K562 (cell line): Measurements from ENCODE around the gene CDC20B.

Experiments
- CAMTA2 ChIP-seq: fragments of 250-450 bp; sonication (Bioruptor Pico); conservative IDR thresholded peaks from 2 replicates; pipeline ENCODE4 v1.5.1; 2022
- ELF4 ChIP-seq: fragments of 450-650 bp; formaldehyde crosslinking; IDR thresholded peaks from 2 replicates; pipeline ENCODE4 v1.4.0; 2022; ENCODE audit warnings: missing genetic modification characterization
- MAFK ChIP-seq: IDR thresholded peaks from 2 replicates; pipeline ENCODE4 v1.6.1; 2011; ENCODE audit warnings: low read length, improper control_type of control experiment
- TOE1 ChIP-seq, 2 experiments: fragments of 450-650 bp in 1 of 2; sonication (generic) in 1 of 2; formaldehyde crosslinking in 1 of 2; IDR thresholded peaks; 2 replicates each; pipeline versions ENCODE4 v1.7.1 to v1.8.0; 2016 to 2022; ENCODE audit warnings: borderline replicate concordance in 2 of 2, mild to moderate bottlenecking in 2 of 2, antibody characterized with exemption in 1 of 2, inconsistent platforms in 1 of 2, low read depth in 1 of 2, missing genetic modification reagents in 1 of 2, moderate library complexity in 1 of 2
- ZBTB17 ChIP-seq: fragments of 450-650 bp; formaldehyde crosslinking; IDR thresholded peaks from 2 replicates; pipeline ENCODE4 v1.4.0; 2020; ENCODE audit warnings: mild to moderate bottlenecking
- TF ChIP-seq, protein P1 (sequence below): sonication (generic); formaldehyde crosslinking; IDR thresholded peaks from 2 replicates; pipeline ENCODE4 v1.8.1; 2023; ENCODE audit warnings: mild to moderate bottlenecking, missing genetic modification reagents

GRCh38 chr5:55096861-55097260, 76.1 kb downstream of the CDC20B start:
- TF ChIP-seq ELF4 (CRISPR knock-in tag) (no peak), CAMTA2 (CRISPR knock-in tag) (no peak), MAFK (no peak), ZBTB17 (CRISPR knock-in tag) (no peak), TOE1 (IDR thresholded peaks at IDR 0.05; ENCODE audit: borderline replicate concordance) (no peak), TOE1 (CRISPR knock-in tag; IDR thresholded peaks at IDR 0.05; ENCODE audit: borderline replicate concordance, low read depth) (no peak)
- TF ChIP-seq, protein P1, sequence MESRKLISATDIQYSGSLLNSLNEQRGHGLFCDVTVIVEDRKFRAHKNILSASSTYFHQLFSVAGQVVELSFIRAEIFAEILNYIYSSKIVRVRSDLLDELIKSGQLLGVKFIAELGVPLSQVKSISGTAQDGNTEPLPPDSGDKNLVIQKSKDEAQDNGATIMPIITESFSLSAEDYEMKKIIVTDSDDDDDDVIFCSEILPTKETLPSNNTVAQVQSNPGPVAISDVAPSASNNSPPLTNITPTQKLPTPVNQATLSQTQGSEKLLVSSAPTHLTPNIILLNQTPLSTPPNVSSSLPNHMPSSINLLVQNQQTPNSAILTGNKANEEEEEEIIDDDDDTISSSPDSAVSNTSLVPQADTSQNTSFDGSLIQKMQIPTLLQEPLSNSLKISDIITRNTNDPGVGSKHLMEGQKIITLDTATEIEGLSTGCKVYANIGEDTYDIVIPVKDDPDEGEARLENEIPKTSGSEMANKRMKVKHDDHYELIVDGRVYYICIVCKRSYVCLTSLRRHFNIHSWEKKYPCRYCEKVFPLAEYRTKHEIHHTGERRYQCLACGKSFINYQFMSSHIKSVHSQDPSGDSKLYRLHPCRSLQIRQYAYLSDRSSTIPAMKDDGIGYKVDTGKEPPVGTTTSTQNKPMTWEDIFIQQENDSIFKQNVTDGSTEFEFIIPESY (CRISPR knock-in tag): no peak
